ENCODE results near the gene NME8. TPM values are rescaled to one million over a fixed set of nuclear protein-coding genes. Genes with fewer than 3 reads are reported as not detected.

The NME8 gene
- total RNA-seq, 1 experiment from 2014 or later = not detected

GRCh38 chr7:37833107-37833817, 15.1 kb upstream of the NME8 start:
- peak; percentile 24 for DNase-seq
- Histone ChIP-seq H3K4me3 (ENCODE audit: insufficient read depth, low read depth, low read length) (no peak overlapping the region), H3K36me3 (replicated peaks; ENCODE audit: control insufficient read depth, insufficient read depth, low read length) (no peaks in the 10 kb centered on the region), H3K27me3 (ENCODE audit: control insufficient read depth, insufficient read depth, low read length) (no peaks in the 10 kb centered on the region)

DNA sequence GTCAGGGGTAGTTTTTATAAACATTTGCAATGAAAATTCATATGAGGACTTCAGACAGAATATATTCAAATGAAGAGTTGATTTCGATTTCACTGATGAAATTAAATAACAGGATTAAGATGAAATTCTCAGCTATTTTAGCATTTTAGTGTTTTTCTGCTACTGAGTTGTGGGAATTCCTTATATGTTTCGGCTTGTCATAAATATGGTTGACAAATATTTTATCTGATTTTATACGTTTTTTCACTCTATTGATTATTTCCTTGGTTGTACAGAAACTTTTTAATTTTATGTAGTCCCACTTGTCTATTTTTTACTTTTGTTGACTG, 14.6 kb upstream of the NME8 start:
- Histone ChIP-seq H3K36me3 (replicated peaks; ENCODE audit: control insufficient read depth, insufficient read depth, low read length) (no peaks in the 10 kb centered on the region), H3K4me3 (ENCODE audit: insufficient read depth, low read depth, low read length) (no peak overlapping the region), H3K27me3 (ENCODE audit: control insufficient read depth, insufficient read depth, low read length) (no peaks in the 10 kb centered on the region)
- DNase-seq = no peak

- Histone ChIP-seq H3K4me3 (ENCODE audit: insufficient read depth, low read depth, low read length) (no peak overlapping the region), H3K27me3 (ENCODE audit: control insufficient read depth, insufficient read depth, low read length) (no peaks in the 10 kb centered on the region), H3K36me3 (replicated peaks; ENCODE audit: control insufficient read depth, insufficient read depth, low read length) (no peaks in the 10 kb centered on the region)
- peak; percentile 4 for DNase-seq
These were observed 5.1 kb downstream of the NME8 start for GRCh38 chr7:37853468-37853867.

DNA sequence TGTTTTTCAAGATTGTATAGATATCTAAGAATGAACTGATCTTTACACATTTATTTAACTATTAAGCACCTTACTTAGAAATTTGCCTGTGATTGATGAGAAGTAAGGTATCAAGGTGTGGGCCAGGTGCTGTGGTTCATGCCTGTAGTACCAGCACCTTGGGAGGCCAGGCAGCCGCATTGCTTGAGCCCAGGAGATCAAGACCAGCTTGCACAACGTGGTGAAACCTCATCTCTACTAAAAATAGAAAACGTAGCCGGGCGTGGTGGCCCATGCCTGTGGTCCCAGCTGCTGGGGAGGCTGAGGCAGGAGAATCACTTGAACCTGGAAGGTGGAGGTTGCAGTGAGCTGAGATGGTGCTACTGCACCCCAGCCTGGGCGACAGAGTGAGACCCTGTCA, 33.7 kb downstream of the NME8 start:
- Histone ChIP-seq H3K27me3 (ENCODE audit: control insufficient read depth, insufficient read depth, low read length) (no peaks in the 10 kb centered on the region), H3K36me3 (replicated peaks; ENCODE audit: control insufficient read depth, insufficient read depth, low read length) (no peaks in the 10 kb centered on the region), H3K4me3 (ENCODE audit: insufficient read depth, low read depth, low read length) (no peak overlapping the region)
- DNase-seq = no peak

DNA sequence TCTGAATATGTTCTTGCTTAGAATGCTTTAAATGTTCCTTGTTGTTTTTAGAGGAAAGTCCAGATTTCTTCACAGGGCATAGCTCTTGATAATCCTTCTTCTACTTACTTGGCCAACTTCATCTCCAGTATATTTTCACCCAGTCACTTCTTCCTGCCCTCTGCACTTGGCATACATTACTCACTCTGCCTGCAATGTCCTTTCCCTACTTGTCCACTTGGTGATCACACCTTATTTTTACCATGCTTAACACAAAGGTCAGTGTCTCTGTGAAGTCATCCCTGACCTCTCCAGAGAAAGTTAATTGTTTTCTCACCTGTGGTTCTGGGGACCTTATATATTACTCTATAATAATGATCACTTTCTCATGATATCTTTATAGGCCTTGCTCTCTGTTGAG, 45.0 kb downstream of the NME8 start:
- Histone ChIP-seq H3K36me3 (replicated peaks; ENCODE audit: control insufficient read depth, insufficient read depth, low read length) (no peaks in the 10 kb centered on the region), H3K4me3 (ENCODE audit: insufficient read depth, low read depth, low read length) (no peak overlapping the region), H3K27me3 (ENCODE audit: control insufficient read depth, insufficient read depth, low read length) (no peaks in the 10 kb centered on the region)
- DNase-seq = no peak

DNA sequence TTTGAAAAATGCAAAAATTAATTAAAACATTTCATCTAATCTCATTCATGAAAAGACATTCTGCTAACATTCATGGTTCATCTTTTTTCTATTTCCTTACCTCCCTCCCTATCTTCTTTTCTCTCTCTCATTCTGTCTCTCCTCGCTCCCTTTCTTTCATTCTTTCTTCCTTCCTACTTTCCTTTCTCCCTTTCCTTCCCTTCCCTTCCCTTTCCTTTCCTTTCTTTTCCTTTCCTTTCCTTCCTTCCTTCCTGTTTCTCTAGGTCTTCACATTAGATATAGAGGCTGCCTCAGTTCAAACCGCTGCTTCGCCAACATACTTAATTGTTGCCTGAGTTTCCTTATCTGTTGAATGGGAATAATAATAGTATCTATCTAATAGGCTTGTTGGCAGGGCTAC, 46.3 kb downstream of the NME8 start:
- H3K36me3 ChIP-seq (replicated peaks; ENCODE audit: control insufficient read depth, insufficient read depth, low read length) = no peaks in the 10 kb centered on the region
- DNase-seq = no peak
- H3K4me3 ChIP-seq (ENCODE audit: insufficient read depth, low read depth, low read length) = no peak overlapping the region
- H3K27me3 ChIP-seq (ENCODE audit: control insufficient read depth, insufficient read depth, low read length) = no peaks in the 10 kb centered on the region

- DNase-seq = no peak
- no peaks in the 10 kb centered on the region for H3K27me3 ChIP-seq (ENCODE audit: control insufficient read depth, insufficient read depth, low read length)
- H3K36me3 ChIP-seq (replicated peaks; ENCODE audit: control insufficient read depth, insufficient read depth, low read length) = no peaks in the 10 kb centered on the region
- no peak overlapping the region for H3K4me3 ChIP-seq (ENCODE audit: insufficient read depth, low read depth, low read length)
These were observed 51.4 kb downstream of the NME8 start for GRCh38 chr7:37899712-37900247.

DNA sequence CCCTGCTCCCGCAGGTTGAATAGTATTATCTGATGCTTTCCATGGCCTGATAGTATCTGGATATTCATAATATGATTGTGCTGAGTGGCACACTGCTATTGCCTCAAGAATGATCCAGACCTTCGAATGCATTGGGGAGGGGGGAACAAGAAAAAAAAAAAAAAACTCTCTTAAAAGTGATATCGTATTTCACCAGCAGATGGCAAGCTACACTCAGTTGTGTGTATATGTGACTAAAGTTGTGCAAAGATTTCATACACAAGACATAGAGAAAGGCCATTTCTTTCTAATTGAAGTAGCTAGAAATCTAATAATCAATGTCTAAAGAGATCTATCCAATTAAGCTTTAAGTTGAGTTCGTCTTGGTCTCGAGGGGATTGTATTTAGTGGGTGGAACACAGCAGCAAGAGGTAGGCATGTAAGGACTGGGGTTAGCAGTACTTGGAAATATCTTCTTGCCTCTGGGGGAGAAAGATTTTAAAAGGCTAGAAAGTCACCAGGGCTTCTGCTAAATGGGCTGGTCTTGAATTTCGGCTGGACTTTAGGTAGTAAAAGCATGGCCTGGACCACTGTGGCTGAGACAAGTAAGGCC, 52.9 kb downstream of the NME8 start:
- H3K27me3 ChIP-seq (ENCODE audit: control insufficient read depth, insufficient read depth, low read length) = no peaks in the 10 kb centered on the region
- peak; percentile 14 for DNase-seq
- no peaks in the 10 kb centered on the region for H3K36me3 ChIP-seq (replicated peaks; ENCODE audit: control insufficient read depth, insufficient read depth, low read length)
- H3K4me3 ChIP-seq (ENCODE audit: insufficient read depth, low read depth, low read length) = no peak overlapping the region

DNA sequence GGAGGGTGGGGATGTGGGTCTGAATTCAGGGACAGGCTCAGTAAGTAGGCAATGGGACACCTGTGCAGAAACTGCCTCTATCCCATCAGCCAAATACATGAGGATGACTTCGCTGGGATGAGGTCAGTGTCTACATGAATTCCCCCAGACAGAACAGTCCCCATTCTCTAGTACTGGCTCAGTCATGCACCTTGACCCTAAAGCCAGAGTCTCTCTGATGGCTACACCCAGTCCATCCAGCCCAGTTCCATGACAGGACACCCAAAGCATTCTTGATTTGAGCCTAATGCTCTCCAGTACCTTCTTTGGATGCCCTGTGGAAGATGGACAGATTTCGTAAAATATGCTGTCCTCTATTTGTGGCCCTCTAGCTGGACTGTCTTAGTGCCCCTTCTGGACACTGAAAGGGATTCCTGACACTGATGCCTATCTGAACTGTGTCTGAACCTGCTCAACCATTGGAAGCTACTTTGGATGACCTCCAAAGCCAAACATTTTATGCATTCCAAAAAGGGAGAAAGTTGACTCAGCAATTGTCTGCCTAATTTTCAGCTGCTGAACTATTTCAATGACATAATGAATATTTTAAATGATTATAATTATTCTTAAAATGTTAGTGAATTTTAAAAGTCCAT, 53.6 kb downstream of the NME8 start:
- no peak for DNase-seq
- Histone ChIP-seq H3K4me3 (ENCODE audit: insufficient read depth, low read depth, low read length) (no peak overlapping the region), H3K36me3 (replicated peaks; ENCODE audit: control insufficient read depth, insufficient read depth, low read length) (no peaks in the 10 kb centered on the region), H3K27me3 (ENCODE audit: control insufficient read depth, insufficient read depth, low read length) (no peaks in the 10 kb centered on the region)

DNA sequence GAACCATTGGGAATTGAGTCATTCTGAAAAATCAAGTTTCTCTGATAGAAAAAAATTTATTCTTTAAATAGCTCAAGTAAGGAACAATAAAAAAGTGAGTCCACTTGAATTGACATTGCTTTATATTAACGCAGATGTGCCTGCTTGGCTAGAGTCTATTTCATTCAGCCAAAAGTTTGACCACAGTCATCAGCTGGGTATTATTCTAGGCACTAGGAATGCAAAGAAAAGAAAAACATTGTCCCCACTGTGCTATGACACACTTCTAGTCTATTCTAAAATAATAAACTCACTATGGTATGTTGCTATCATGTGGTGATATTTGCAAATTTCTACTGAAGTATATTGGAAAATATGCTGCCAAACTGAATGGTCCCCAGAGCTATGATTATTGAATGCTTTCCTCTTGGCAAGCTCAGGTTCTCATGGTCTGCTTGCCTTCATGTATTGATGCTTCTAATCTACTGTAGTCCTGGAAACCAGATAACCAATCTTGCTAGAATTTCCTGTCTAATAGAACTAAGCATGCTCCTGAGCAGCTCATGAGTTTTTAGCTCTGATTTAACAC, 59.9 kb downstream of the NME8 start:
- no peak overlapping the region for H3K4me3 ChIP-seq (ENCODE audit: insufficient read depth, low read depth, low read length)
- H3K36me3 ChIP-seq (replicated peaks; ENCODE audit: control insufficient read depth, insufficient read depth, low read length) = no peaks in the 10 kb centered on the region
- DNase-seq = no peak
- no peaks in the 10 kb centered on the region for H3K27me3 ChIP-seq (ENCODE audit: control insufficient read depth, insufficient read depth, low read length)

- no peak for DNase-seq
- H3K27me3 ChIP-seq (ENCODE audit: control insufficient read depth, insufficient read depth, low read length) = peaks cover 29% of the 10 kb centered on the region
- no peak overlapping the region for H3K4me3 ChIP-seq (ENCODE audit: insufficient read depth, low read depth, low read length)
- H3K36me3 ChIP-seq (replicated peaks; ENCODE audit: control insufficient read depth, insufficient read depth, low read length) = no peaks in the 10 kb centered on the region
These were observed 64.4 kb downstream of the NME8 start for GRCh38 chr7:37912756-37913155.

DNA sequence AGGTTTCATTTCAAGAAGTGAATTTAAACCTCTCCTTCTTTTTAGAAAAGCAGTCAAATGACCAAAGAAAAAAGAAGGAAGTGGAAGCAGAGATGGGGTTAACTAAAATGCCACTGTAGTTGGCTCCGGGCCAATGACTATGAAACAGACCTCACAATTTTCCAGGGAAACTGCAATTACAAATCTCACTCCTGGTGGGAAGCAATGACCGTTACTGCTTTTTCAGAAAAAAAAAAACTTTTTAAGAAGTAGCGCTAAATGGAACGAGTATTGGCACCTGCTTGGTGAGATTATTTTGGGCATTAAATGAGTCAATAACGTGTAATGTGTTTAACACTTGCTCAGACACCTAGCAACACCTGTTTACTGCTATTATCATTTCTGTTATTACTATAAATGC, 67.0 kb downstream of the NME8 start:
- Histone ChIP-seq H3K36me3 (replicated peaks; ENCODE audit: control insufficient read depth, insufficient read depth, low read length) (no peaks in the 10 kb centered on the region), H3K4me3 (ENCODE audit: insufficient read depth, low read depth, low read length) (no peak overlapping the region), H3K27me3 (ENCODE audit: control insufficient read depth, insufficient read depth, low read length) (peaks cover 44% of the 10 kb centered on the region)
- no peak for DNase-seq

DNA sequence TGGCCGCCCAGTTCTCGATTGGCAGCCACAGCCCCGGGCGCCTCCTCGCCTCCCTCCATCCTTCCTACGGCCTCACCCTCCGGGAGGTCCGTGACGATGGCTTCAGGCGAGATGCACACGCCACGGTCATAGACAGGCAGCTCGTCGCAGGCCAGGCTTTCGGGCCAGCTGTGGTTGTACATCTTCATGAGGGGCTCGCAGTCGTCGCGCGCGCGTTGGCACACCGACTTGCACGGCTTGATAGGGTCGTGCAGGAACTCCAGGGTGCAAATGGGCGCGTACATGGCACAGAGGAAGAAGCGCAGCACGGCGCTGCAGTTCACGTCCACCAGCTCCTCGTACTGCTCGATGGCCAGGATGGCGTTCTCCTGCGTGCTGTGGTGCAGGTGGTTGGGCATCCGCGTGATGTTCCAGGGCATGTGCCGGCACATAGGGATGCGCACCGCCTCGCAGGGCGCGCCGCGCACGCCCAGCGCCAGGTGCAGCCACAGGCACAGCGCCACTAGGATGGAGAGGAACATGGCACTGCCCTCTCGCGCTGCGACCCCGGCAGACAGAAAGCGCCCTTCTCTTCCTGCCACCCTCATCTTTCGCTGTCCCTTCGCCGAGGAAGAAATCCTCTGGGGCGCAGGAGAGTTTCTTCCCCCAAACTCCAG, 67.7 kb downstream of the NME8 start:
- peaks cover 44% of the 10 kb centered on the region for H3K27me3 ChIP-seq (ENCODE audit: control insufficient read depth, insufficient read depth, low read length)
- H3K36me3 ChIP-seq (replicated peaks; ENCODE audit: control insufficient read depth, insufficient read depth, low read length) = no peaks in the 10 kb centered on the region
- DNase-seq = peak; percentile 51
- H3K4me3 ChIP-seq (ENCODE audit: insufficient read depth, low read depth, low read length) = peak overlapping the region; percentile 56

- no peaks in the 10 kb centered on the region for H3K36me3 ChIP-seq (replicated peaks; ENCODE audit: control insufficient read depth, insufficient read depth, low read length)
- DNase-seq = peak; percentile 71
- peaks cover 44% of the 10 kb centered on the region for H3K27me3 ChIP-seq (ENCODE audit: control insufficient read depth, insufficient read depth, low read length)
- H3K4me3 ChIP-seq (ENCODE audit: insufficient read depth, low read depth, low read length) = peak within 1 kb of the TSS; percentile 56
These were observed 68.6 kb downstream of the NME8 start, which contains the start of gene SFRP4 for GRCh38 chr7:37916673-37917660. SFRP4 (minus strand) TSS chr7:37916817; CDS start chr7:37916537, 280 bp downstream.
